COLO668 (cell line): ENCODE results near the gene CLIP3.
"Not testable (repeated sequence)": the region's sequence is repeated elsewhere in the genome, so short reads cannot be mapped to it uniquely, and the experiment has no call there.

ENCODE experiments used
- DNase-seq: peaks from one replicate; lab custom pipeline; 2025; ENCODE audit not compliant: unreplicated experiment; lab: John Stamatoyannopoulos, UW

Gene CLIP3

DNA sequence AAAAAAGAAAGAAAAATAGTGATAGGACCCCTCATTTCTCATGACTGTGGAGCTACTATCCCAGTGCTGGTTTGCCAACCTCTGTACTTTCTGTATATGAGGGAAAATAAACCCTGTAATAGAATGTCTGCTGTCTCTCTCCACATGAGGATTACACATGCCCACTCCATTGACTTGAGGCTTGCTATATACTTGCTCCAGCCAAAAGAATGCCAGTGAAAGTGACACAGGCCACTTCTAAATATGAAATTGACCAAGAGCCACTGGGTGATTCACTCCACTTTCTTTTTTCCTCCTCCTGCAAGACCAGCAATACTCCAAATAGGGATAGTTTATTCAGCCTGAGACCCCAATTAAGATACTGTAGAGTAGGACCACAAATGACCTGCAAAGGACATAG is 15.2 kb upstream of the CLIP3 start:
- no peak for DNase-seq

DNA sequence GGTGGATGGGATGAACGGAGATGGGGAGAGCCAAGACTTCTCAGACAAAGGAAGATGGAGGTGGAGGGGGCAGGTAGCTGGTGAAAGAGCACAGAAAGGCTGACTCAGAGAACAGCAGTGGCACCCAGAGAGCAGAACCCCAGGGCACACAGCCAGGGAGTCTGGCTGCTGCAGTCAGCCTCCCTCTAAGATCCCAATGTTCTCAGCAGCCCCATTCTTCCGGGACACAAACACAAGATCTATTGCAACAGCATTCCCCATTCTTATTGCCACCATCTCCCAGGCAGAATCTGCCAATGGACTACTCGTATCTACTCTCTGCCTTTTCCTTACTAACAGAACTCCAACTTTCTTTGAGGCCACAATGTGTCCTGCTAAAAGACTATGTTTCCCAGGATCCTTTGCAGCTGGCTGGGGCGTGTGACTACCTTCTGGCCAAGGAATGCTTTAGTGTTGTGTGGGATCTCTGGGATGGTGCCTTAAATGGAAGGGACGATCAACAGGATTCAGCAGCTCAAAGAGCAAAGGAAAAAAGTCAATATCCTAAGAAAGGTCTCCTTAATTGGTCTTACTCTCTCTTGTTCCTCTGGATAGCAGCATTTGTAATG is 13.9 kb upstream of the CLIP3 start:
- no peak for DNase-seq

DNA sequence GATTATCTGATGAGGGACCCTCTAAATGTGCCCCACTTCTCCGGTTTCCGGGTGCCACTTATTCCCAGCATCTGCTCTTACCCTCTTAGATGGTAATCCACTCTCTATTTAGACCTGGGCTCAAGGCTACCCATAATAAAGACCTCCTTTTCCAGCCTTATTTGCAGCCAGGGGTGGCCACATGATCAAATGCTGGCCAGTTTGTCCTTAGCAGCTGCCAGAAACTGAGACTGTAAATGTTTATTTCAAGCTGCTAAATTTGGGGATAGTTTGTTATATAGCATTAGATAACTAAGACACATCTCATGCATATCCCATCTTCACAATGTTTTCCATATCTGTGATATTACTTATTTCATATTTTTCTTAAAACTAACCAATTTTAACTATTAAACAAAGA is 11.3 kb upstream of the CLIP3 start:
- DNase-seq: no peak

DNA sequence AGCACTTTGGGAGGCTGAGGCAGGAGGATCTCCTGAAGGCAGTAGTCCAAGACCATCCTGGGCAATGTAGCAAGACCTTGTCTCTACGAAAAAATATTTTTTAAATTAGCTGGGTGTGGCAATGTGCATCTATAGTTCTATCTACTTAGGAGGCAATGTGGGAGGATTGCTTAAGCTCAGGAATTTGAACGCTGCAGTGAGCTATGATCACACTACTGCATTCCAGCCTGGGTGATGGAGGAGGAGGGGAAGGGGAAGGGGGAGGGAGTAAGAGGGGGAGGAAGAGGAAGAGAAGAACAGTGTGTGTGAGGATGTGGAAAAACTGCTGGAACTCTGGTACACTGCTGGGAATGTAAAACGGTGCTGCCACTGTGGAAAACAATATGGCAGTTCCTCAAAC is 9.2 kb upstream of the CLIP3 start:
- no peak for DNase-seq

DNA sequence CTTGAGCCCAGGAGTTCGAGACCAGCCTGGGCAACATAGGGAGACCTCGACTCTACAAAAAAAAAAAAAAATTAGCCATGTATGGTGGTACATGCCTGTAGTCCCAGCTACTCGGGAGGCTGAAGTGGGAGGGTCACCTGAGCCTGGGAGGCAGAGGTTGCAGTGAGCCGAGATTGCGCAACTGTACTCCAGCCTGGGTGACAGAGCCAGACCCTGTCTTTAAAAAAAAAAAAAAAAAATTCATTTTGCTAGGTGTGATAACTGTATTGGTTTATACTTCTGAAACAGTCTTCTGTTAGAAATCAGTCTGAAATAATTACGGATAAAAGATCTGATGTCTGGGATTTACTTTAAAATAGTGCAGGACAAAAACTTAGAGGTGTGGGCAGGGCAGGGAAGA is 8.4 kb upstream of the CLIP3 start:
- DNase-seq: not testable (repeated sequence)

DNA sequence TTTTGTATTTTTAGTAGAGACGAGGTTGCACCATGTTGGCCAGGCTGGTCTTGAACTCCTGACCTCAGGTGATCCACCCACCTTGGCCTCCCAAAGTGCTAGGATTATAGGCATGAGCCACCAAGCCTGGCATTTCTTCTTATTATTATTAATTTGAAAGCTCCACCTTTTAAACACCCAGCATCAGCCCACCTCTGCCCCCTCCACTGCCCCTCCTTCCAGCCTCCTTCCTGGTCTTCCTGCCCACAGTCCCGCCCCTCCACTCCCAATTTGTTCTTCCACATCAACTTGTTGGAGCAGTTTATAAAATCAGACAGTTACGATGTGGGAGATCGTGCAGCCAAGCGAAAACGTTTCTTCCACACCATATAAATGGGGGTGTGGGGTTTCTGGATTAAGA is 7.8 kb upstream of the CLIP3 start:
- DNase-seq: no peak

DNA sequence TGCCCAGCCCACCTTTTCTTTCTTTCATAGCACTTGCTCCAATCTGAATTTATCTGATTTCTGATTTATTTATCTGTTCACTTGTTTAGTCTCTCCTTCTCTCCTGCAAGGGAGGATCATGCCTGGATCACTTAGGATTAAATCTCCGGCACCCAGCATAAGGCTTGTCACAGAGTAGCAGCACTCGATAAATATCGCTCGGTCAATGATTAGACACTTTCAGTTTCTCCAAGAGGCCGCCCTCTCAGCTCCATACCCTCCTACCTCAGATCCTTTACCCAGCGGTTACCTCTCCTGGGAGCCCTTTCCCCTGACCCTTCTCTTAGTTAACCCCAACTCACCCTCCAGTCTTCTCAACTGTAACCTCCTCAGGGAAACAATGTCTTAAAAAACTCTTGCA is 1.4 kb downstream of the CLIP3 start:
- DNase-seq: no peak

DNA sequence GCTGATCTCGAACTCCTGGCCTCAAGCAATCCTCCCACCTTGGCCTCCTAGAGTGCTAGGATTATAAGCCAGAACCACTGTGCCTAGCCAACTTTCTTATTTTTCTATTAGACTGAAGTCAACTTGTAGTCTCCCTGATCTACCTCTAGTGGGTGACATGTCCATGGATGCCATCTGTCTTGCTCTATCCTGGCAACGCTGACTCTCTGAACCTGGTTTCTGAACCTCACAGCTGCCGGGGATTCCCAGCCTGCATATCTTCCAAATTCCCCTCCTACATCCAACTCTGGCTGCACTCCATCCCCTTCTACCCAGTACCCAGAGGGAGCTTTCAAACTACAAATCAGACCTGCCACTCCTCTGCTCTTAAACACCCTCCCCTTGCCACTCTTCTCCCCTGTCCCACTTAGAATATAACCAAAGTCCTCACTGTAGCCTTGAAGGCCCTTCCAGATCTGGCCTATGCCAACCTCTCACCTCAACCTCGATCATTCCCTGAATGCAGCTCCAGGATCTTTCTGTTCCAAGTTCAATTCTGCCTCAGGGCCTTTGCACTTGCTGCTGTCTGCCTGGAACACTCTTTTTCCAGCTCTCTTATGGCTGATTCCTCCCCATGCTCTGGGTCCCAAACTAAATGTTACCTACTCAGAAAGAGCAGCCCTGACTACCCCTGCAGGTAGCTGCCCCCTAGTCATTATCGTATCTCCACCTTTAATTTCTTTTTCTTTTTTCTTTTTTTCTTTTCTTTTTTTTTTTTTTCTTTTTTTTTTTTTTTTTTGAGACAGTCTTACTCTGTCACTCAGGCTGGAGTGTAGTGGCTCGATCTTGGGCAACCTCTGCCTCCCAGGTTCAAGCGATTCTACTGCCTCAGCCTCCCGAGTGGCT is 2.2 kb downstream of the CLIP3 start:
- no peak for DNase-seq

DNA sequence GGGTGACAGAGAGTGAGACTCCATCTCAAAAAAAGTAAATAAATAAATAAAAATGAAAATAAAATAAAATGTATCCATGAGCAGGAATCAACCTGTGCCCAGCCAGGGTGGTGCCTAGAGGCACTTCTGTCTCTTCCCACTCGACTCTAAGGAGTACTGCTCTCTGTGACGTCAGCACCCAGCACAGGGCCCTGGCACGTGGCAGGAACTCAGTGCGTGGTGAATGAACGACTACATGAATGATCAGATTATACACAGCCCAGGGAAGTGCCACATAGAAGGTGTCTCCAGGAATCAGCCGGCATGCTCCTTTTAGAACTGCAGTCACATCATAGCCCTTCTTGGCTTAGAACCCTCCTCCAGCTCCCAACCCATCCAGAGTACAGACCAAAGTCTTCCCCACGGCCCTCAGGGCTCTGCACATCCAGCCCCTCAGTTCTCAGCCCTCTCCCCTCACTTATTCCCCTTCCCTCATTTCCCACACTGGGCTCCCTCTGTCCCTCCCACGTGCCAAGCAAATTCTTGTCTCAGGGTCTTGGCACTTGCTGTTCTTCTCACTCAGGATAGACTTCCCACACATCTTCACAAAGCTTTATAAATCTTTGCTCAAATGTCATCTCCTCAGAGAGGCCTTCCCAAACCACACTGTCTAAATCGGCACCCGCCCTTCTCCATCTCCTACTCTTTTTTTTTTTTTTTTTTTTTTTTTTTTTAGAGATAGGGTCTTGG is 4.2 kb downstream of the CLIP3 start:
- DNase-seq: no peak

DNA sequence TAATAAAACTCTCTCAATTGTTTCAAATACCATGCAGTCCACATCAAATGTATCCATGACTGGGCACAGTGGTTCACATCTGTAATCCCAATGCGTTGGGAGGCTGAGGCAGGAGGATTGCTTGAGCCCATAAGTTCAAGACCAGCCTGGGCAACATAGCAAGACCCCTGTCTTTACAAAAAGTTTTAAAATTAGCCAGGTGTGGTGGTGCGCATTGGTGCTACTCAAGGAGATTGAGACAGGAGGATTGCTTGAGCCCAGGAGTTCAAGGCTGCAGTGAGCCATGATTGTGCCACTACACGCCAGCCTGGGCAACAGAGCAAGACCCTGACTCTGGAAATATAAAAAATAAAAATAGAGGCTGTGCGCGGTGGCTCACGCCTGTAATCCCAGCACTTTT is 5.0 kb downstream of the CLIP3 start:
- DNase-seq: no peak

DNA sequence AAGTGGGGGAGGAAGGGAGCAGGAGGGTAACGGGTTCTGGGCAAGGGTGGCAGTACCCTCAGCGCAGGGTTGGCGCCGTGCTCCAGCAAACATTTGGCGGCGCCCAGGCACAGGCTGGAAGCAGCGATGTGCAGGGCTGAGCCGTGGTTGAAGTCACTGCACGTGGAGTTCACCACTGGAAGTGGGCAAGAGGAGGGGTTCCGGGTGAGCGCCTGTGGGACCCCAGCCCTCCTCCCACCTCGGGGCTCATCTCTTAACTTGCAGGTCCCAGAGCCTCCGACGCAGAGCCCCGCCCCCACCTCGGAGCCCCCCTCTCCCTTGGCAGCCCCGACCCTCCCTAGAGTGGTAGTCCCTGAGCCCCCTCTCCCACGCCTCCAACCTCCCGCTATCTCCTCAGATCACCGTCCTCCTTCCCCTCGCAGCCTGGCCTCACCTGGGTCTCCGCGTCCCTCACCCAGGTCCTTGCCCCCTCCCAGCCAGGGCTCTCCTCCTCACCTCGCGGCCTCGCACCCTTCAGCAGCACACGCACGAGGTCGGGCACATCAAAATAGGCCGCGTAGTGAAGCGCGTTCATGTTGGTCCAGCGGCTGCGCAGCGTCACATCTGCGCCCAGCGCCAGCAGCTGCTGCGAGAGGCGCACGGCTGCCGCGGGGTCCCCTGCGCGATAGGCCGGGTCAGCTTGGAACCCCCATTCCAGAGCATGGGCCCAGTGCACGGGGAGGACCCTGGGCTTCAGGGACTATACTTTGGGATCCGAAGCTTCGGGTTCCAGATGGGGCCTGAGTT is 6.4 kb downstream of the CLIP3 start:
- DNase-seq: no peak

DNA sequence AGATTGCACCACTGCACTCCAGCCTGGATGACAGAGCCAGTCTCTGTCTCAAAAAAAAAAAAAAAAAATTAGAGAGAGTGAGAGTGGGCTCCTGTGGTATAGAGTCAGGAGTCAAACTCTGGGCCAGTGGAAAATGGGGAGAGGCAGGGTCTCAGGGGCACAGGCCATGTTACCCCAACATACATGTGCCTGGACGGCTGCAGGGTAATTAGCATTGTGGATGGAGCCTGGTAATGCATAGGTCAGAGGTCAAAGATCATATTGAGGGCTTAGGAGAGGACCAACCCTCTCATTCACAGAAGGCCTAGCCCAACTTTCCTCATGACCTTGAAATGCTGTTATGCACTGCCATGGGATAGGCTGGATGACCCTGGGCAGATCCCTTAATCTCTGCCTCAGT is 7.1 kb downstream of the CLIP3 start:
- no peak for DNase-seq

DNA sequence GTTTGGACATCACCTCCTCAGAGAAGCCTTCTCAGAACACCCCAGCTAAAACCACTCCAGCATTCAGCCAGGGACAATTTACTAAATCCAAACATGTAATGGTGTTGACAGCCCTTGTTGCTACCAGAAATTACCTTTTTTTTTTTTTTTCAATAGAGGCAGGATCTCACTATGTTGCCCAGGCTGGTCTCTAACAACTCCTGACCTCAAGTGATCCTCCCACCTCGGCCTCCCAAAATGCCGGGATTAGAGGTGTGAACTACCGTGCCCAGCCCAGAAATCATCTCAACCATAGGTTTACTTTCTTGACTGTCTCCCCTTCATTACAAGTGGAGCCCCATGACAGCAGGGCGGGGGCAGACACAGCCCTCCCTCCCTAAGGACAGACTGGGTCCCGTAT is 9.2 kb downstream of the CLIP3 start:
- no peak for DNase-seq

DNA sequence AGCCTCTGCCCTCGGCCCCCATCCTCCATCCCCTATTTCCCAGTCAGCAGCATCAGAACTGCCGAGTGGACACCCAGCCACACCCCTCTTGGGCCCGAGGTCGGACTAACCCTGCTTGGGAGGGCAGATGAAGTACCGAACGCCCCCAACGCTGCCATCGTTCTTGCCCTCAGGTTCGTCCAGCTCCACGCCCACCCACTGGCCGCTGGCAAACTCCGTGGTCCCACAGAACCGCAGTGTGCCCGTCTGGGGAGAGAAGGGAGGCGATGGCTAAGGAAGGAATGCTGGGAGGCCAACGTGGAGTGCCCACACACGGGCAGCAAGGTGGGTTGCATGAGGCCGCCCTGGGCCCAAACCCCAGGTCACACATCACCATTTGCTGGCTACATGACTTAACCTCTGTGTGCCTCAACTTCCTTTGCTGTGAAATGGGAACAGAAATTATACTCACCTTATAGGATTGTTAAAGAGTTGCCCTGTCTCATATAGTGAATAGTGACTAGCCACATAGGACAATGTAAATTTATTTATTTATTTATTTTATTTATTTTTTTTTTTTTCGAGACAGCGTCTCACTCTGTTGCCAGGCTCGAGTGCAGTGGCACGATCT is 13.5 kb downstream of the CLIP3 start:
- no peak for DNase-seq

DNA sequence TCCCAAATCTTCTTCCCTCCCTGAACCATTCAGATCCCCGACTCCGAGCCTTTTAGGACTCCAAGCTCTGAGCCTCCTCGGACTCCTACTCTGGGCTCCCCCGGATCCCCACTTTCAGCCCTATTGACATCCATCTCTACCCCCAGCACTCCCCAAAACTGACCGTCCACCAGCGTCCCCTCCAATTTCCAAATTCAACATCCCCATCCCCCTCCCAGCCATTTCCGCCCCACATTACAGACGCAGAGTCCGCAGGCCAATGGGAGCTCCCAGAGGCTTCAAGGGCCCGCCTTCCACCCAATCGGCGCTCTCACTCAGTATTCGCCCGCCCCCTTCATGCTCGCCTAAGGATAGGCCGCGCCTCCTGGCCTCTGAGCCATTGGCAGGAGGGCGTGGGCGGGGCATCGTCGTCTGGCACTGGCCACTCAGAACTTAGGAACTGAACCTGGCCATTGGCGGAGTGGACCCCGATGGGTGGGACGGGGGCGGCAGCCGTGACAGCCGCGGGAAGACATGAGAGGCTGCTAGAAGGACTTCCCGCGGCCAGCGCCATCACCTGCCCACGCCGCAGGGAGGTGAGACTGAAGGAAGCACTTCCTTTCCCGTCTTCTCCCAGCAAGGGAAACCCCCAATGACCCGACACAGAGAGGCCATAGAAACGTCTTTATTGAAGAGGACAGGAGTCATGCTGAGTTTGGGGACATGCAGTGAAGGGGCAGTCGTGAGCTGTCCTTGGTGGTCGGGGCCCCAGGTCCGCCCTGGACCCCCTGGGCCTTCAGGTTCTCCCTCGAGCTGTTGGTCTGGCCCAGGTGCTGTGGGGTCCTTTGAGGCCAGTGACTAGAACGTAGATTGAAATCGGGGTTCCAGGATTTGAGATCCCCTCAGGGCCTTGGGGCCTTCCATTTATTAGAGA is 18.4 kb downstream of the CLIP3 start, which contains the start of gene ALKBH6:
Gene ALKBH6, minus strand, starts transcription at position 202 of the 913 bp plus-strand sequence. CDS start 816 bp downstream, outside the sequence.
- peak; percentile 99 for DNase-seq

DNA sequence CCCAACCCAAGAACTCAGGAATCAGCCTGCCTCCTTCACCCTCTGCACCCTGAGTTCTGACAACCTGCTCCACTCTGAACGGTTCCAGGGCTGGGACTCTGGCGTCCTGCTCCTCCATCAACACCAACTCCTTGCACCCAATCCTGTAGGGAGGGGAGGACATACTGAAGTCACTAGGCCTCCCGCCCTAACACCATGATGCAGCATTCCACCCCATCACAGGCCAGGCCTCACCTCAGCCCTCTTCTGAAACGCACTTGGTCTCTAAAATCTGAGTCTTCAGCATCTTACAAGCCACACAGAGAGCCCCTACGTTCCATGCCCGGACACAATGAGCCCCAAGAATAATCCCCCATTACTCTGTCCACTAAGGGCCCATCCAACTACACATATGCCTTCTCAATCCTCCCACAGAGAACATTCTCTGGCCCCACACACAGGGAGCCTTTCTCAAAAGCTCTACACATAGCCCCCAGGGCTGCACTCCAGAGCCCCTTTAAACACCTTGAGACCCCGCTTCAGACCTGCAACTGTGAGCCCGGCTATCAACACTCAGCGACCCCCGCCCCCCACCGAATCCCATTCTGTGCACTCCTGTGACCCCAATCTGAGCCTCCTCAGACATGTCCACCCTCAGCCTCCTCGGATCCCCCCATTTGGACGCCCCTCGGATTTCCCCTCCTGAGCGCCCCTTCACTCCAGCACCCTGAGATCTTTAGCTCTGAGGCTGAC is 19.2 kb downstream of the CLIP3 start:
- no peak for DNase-seq

DNA sequence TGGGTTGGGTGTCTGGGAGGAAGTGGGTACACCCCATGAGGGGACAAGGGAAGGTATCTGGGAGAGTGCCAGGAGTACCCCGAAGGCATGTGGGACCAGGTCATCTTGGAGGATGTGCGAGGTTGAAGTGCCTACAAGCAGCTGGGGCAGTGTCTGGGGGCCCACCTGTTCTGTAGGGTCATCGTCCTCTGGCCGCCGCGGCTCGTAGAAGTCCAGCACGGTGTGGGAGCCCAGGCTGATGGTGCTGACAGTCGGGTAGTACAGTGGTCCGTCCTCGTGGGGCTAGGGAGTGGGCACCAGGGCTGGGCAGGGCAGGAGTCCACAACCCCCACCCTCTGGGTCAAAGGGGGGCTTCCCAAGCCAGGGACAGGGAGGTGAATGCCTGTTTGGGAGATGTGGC is 22.3 kb downstream of the CLIP3 start:
- DNase-seq: no peak

DNA sequence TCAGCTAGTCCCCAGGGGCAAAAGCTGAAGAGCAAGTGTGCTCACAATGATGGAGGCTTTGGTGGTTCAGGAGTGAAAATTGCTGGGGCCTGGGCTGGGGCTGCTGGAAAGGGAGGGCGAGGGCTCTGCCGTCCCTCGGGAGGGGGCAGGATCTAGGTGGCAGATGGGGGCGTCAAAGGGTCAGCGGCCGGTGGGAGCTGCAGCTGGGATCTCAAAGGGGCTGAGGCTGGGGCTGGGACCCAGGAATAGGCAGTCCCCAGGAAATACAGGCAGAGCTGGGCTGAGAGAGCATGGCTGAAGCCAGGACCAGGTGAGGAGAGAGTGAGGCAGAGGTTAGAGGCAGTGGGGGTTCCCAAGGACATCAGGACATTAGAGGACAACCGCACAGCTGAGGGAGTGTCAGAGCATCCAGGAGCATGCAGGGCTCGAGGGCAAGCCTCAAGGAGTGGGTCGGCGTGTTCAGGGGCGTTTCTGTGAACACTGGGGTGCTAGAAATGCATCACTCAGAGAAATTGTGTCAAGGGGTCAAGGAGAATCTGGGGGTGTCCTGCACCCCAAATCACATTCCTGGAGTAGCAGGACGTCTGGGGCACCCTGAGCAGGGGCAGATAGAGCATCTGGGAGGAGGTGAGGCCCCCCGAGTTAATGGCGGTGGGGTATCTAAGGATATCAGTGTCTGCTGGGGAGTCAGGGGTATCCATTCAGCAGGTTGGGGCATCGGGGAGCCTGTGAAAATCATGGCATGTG is 22.9 kb downstream of the CLIP3 start:
- DNase-seq: no peak
